Sigmoid colon (tissue), 4 donors: ENCODE data around the gene CERS6.

Experiments
- POLR2AphosphoS5 ChIP-seq, 4 donors: sonication (generic); formaldehyde crosslinking; IDR thresholded peaks; one replicate each; pipeline ENCODE4 v1.6.1; 2017; ENCODE audit warnings: antibody characterized with exemption in 4 of 4
- TF ChIP-seq, protein P1 (sequence below), 4 experiments: fragments of 450-650 bp in 3 of 4; fragments of 200-600 bp in 1 of 4; IDR thresholded peaks; one replicate each; pipeline ENCODE4 v1.5.1; 2016 to 2019; ENCODE audit warnings: antibody characterized with exemption in 4 of 4, mild to moderate bottlenecking in 3 of 4, moderate library complexity in 2 of 4

DNA sequence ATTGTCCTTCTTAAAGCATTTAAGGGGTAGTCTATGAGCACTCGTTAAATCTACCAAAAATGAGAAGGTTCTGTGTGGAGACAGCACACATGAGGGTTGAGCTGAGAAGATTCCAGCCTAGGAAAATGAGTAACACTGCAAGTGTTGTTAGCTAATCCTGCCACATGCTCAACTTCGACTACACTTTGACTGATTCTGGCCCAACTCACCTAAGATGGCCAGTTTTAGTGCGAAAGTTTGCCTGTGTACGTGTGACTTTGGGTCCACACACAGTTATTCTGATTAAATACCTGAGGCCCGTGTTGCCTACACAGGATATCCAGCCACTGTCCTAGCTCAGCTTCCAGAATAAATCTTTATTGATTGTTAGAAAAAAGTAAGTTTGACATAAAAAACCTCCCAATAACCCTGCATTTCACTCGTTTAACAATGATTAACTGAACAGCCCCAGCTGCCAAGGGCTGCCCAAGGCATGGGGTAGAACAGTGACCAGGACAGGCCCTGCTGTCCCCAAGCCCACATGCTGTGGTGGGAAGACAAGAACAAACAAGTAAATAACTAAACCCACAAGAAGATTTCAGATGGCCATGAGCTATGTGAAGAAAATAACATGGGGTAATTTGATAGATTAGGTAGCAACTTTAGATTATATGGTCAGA is 14.7 kb upstream of the CERS6 start:
- TF ChIP-seq, protein P1, sequence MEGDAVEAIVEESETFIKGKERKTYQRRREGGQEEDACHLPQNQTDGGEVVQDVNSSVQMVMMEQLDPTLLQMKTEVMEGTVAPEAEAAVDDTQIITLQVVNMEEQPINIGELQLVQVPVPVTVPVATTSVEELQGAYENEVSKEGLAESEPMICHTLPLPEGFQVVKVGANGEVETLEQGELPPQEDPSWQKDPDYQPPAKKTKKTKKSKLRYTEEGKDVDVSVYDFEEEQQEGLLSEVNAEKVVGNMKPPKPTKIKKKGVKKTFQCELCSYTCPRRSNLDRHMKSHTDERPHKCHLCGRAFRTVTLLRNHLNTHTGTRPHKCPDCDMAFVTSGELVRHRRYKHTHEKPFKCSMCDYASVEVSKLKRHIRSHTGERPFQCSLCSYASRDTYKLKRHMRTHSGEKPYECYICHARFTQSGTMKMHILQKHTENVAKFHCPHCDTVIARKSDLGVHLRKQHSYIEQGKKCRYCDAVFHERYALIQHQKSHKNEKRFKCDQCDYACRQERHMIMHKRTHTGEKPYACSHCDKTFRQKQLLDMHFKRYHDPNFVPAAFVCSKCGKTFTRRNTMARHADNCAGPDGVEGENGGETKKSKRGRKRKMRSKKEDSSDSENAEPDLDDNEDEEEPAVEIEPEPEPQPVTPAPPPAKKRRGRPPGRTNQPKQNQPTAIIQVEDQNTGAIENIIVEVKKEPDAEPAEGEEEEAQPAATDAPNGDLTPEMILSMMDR (IDR thresholded peaks at IDR 0.05) = no peak
- TF ChIP-seq POLR2AphosphoS5 (IDR thresholded peaks at IDR 0.05) = no peak
